ENCODE results near the gene SAFB2.

DNA sequence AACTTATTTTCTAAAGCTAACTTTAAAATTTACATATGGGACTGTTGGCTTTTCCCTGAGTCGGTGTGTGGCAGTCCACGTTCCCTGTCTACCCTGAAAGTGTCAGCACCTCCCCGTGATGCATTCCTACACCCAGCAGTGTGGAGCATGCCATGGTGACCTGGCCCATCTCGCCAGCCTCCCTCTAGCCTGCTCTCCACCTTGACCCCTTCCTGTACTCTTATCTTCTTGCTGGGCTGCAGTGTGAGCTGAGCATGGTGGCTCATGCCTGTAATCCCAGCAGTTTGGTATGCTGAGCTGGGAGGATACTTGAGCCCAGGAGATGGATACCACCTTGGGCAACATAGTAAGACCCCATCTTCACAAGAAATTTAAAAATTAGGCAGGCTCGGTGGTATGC is 32.4 kb upstream of the SAFB2 start:
- TF ChIP-seq POLR2A (IDR thresholded peaks at IDR 0.05), result no peak
- TF ChIP-seq, protein P1, sequence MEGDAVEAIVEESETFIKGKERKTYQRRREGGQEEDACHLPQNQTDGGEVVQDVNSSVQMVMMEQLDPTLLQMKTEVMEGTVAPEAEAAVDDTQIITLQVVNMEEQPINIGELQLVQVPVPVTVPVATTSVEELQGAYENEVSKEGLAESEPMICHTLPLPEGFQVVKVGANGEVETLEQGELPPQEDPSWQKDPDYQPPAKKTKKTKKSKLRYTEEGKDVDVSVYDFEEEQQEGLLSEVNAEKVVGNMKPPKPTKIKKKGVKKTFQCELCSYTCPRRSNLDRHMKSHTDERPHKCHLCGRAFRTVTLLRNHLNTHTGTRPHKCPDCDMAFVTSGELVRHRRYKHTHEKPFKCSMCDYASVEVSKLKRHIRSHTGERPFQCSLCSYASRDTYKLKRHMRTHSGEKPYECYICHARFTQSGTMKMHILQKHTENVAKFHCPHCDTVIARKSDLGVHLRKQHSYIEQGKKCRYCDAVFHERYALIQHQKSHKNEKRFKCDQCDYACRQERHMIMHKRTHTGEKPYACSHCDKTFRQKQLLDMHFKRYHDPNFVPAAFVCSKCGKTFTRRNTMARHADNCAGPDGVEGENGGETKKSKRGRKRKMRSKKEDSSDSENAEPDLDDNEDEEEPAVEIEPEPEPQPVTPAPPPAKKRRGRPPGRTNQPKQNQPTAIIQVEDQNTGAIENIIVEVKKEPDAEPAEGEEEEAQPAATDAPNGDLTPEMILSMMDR (IDR thresholded peaks at IDR 0.05), result no peak

Measured in tibial nerve (tissue), 3 donors.